ENCODE results near the gene NOL3.
A peak's percentile ranks its signal among the peaks of the same experiment; 100 is the strongest.

Gene NOL3

GRCh38 chr16:67155295-67156142 lies 14.8 kb upstream of the NOL3 start:
- DNase-seq (ENCODE audit: low read depth), result peak; percentile 76

GRCh38 chr16:67156143-67156844 lies 14.0 kb upstream of the NOL3 start:
- no peak for DNase-seq (ENCODE audit: low read depth)

- no peak for DNase-seq (ENCODE audit: low read depth)
These were observed 13.1 kb upstream of the NOL3 start for GRCh38 chr16:67157106-67157748.

GRCh38 chr16:67157892-67158635 lies 12.3 kb upstream of the NOL3 start:
- no peak for DNase-seq (ENCODE audit: low read depth)

- DNase-seq (ENCODE audit: low read depth), result peak; percentile 76
These were observed 11.4 kb upstream of the NOL3 start for GRCh38 chr16:67158637-67159600.

- no peak for DNase-seq (ENCODE audit: low read depth)
These were observed 8.7 kb upstream of the NOL3 start for GRCh38 chr16:67161595-67162058.

GRCh38 chr16:67162506-67163163 lies 7.7 kb upstream of the NOL3 start:
- no peak for DNase-seq (ENCODE audit: low read depth)

GRCh38 chr16:67163164-67163998 lies 7.0 kb upstream of the NOL3 start:
- no peak for DNase-seq (ENCODE audit: low read depth)

- no peak for DNase-seq (ENCODE audit: low read depth)
These were observed 6.3 kb upstream of the NOL3 start for GRCh38 chr16:67163999-67164558.

GRCh38 chr16:67164599-67165061 lies 5.7 kb upstream of the NOL3 start, which contains the start of gene HSF4:
Gene HSF4 (plus strand): TSS chr16:67164745. CDS start chr16:67164812, 67 bp downstream.
- no peak for DNase-seq (ENCODE audit: low read depth)

GRCh38 chr16:67165121-67166078 lies 4.9 kb upstream of the NOL3 start:
- no peak for DNase-seq (ENCODE audit: low read depth)

GRCh38 chr16:67166110-67166547 lies 4.2 kb upstream of the NOL3 start:
- no peak for DNase-seq (ENCODE audit: low read depth)

GRCh38 chr16:67166598-67167168 lies 3.7 kb upstream of the NOL3 start:
- DNase-seq (ENCODE audit: low read depth), result no peak

- DNase-seq (ENCODE audit: low read depth), result no peak
These were observed 2.8 kb upstream of the NOL3 start for GRCh38 chr16:67167588-67167987.

GRCh38 chr16:67169011-67169451 lies 1.3 kb upstream of the NOL3 start:
- no peak for DNase-seq (ENCODE audit: low read depth)

- DNase-seq (ENCODE audit: low read depth), result no peak
These were observed 633 bp upstream of the NOL3 start for GRCh38 chr16:67169642-67170167.

All from activated T-helper 9 cell treated with anti-CD3 and anti-CD28 coated beads, Interleukin-2, amount 50 U/mL, for 16 hours (primary cell).